ENCODE data around the gene APOL1.
"Not testable (repeated sequence)": the region's sequence is repeated elsewhere in the genome, so short reads cannot be mapped to it uniquely, and the experiment has no call there.

The APOL1 gene

DNA sequence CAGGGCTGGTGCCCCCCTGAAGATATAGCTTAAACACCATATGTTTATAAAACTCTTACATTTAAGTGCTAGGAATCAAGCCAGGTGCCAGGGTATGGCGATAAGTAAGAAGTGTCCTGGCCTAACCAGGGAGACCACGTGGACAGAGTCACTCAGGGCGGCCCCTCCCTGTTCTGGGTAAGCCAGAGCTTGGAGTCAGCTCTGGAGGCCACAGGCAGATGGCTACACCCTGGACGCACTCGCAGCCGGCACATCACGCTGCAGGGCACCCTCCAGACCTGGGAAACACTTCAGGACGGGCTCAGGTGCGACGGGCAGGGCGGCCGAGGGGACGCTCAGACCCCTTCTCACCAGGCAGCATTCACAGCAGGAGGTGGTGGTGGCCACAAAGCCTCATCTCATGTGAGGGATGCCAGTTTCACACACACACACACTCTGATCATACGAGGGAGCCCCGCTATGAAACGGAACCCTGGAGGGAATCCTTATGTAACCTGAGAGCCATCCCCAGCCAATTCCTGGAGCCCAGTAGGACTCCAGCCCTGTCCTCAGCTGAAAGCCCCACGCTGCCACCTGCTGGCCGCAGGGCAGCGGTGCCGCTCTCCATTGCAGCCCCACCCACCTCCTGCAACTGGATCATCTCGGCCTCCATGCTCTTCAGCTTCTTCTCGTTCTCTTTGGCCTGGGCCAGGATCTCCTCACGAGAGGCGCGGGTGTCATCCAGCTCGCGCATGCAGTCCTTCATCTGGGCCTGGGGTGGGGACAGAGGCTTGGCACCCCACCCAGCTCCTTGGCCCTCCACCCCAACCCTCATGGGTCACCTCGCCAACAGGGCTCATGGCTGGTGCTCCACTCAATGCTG, 33.4 kb downstream of the APOL1 start:
- peaks cover 40% of the 10 kb centered on the region for H3K4me1 ChIP-seq (ENCODE audit: low read depth, poor library complexity, severe bottlenecking)
- H4K20me1 ChIP-seq (ENCODE audit: insufficient read depth), result no peaks in the 10 kb centered on the region
- H3K4me3 ChIP-seq (IDR thresholded peaks at IDR 0.05; ENCODE audit: insufficient read depth, low read depth, low read length), result no peak overlapping the region
- peak; percentile 86 for TF ChIP-seq CTCF (conservative IDR thresholded peaks at IDR 0.05; ENCODE audit: low read depth, low read length)
- no peak overlapping the region for H3K27ac ChIP-seq
- no peaks in the 10 kb centered on the region for H3K27me3 ChIP-seq (ENCODE audit: insufficient read depth, low read depth)
- no peaks in the 10 kb centered on the region; the same call in 1 of the 2 replicates for H3K36me3 ChIP-seq (ENCODE audit: insufficient read depth)
- H3K4me2 ChIP-seq, result peak overlapping the region; percentile 26; the same call in 1 of the 2 replicates
- H3K9ac ChIP-seq, result no peak overlapping the region
- no peaks in the 10 kb centered on the region for H3K79me2 ChIP-seq (ENCODE audit: insufficient read depth, low read depth)
- no peak overlapping the region for H2AFZ ChIP-seq (ENCODE audit: low read depth)

GRCh38 chr22:36287881-36288515, 35.1 kb downstream of the APOL1 start:
- no peaks in the 10 kb centered on the region; the same call in 1 of the 2 replicates for H3K36me3 ChIP-seq (ENCODE audit: insufficient read depth)
- H3K27ac ChIP-seq, result no peak overlapping the region; the same call in 1 of the 2 replicates
- peaks cover 40% of the 10 kb centered on the region for H3K4me1 ChIP-seq (ENCODE audit: low read depth, poor library complexity, severe bottlenecking)
- H3K4me3 ChIP-seq (IDR thresholded peaks at IDR 0.05; ENCODE audit: insufficient read depth, low read depth, low read length), result no peak overlapping the region
- TF ChIP-seq CTCF (conservative IDR thresholded peaks at IDR 0.05; ENCODE audit: low read depth, low read length), result no peak
- no peaks in the 10 kb centered on the region for H4K20me1 ChIP-seq (ENCODE audit: insufficient read depth)
- H3K79me2 ChIP-seq (ENCODE audit: insufficient read depth, low read depth), result no peaks in the 10 kb centered on the region
- no peak overlapping the region for H3K9ac ChIP-seq
- peak overlapping the region; percentile 6; the same call in 1 of the 2 replicates for H3K4me2 ChIP-seq
- no peak overlapping the region for H2AFZ ChIP-seq (ENCODE audit: low read depth)
- no peaks in the 10 kb centered on the region for H3K27me3 ChIP-seq (ENCODE audit: insufficient read depth, low read depth)

- no peak overlapping the region for H3K4me3 ChIP-seq (IDR thresholded peaks at IDR 0.05; ENCODE audit: insufficient read depth, low read depth, low read length)
- H3K79me2 ChIP-seq (ENCODE audit: insufficient read depth, low read depth), result no peaks in the 10 kb centered on the region
- H3K36me3 ChIP-seq (ENCODE audit: insufficient read depth), result no peaks in the 10 kb centered on the region; the same call in 1 of the 2 replicates
- no peak overlapping the region for H3K27ac ChIP-seq
- H3K9ac ChIP-seq, result no peak overlapping the region
- no peak for TF ChIP-seq CTCF (conservative IDR thresholded peaks at IDR 0.05; ENCODE audit: low read depth, low read length)
- no peaks in the 10 kb centered on the region for H4K20me1 ChIP-seq (ENCODE audit: insufficient read depth)
- no peak overlapping the region; the same call in 1 of the 2 replicates for H3K4me2 ChIP-seq
- no peak overlapping the region for H2AFZ ChIP-seq (ENCODE audit: low read depth)
- H3K4me1 ChIP-seq (ENCODE audit: low read depth, poor library complexity, severe bottlenecking), result peaks cover 40% of the 10 kb centered on the region
- H3K27me3 ChIP-seq (ENCODE audit: insufficient read depth, low read depth), result no peaks in the 10 kb centered on the region
Measured at GRCh38 chr22:36288571-36289405, 35.9 kb downstream of the APOL1 start.

DNA sequence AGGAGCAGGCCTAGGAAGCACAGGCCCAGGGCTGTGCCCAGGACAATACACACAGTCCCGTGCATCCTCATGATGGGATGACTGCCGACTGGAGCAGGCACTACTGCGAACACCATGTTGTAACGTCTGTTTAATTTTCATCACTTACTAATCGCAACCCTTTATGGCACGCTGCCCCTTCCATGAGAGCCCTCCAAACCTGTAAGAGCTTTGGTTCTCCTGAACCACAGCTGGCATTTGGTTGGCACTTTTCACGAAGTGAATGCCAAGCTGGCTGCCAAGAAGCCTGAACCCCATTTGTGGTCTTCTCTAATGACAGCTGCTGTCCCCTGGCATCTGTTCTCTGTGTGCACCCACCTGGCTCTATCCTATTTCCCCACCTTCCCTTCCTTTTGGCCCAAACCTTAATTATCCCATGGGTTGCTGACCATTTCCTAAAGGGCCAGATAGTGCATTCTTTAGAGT, 36.5 kb downstream of the APOL1 start:
- no peaks in the 10 kb centered on the region for H4K20me1 ChIP-seq (ENCODE audit: insufficient read depth)

GRCh38 chr22:36289948-36290371, 37.0 kb downstream of the APOL1 start:
- not testable (repeated sequence) for H3K27ac ChIP-seq; H3K27me3 ChIP-seq (ENCODE audit: insufficient read depth, low read depth); H3K36me3 ChIP-seq (ENCODE audit: insufficient read depth); H3K9ac ChIP-seq; H4K20me1 ChIP-seq (ENCODE audit: insufficient read depth); H3K79me2 ChIP-seq (ENCODE audit: insufficient read depth, low read depth); H3K4me2 ChIP-seq; H2AFZ ChIP-seq (ENCODE audit: low read depth); H3K4me3 ChIP-seq (IDR thresholded peaks at IDR 0.05; ENCODE audit: insufficient read depth, low read depth, low read length)
- peaks cover 40% of the 10 kb centered on the region for H3K4me1 ChIP-seq (ENCODE audit: low read depth, poor library complexity, severe bottlenecking)

More for the DNA sequence above, 36.5 kb downstream of the APOL1 start:
- Histone ChIP-seq H3K4me3 (IDR thresholded peaks at IDR 0.05; ENCODE audit: insufficient read depth, low read depth, low read length) (no peak overlapping the region), H3K79me2 (ENCODE audit: insufficient read depth, low read depth) (no peaks in the 10 kb centered on the region), H3K27ac (no peak overlapping the region), H3K9ac (no peak overlapping the region), H3K4me2 (no peak overlapping the region), H3K4me1 (ENCODE audit: low read depth, poor library complexity, severe bottlenecking) (peaks cover 40% of the 10 kb centered on the region), H3K36me3 (ENCODE audit: insufficient read depth) (no peaks in the 10 kb centered on the region; the same call in 1 of the 2 replicates), H3K27me3 (ENCODE audit: insufficient read depth, low read depth) (no peaks in the 10 kb centered on the region), H2AFZ (ENCODE audit: low read depth) (no peak overlapping the region)
- TF ChIP-seq CTCF (conservative IDR thresholded peaks at IDR 0.05; ENCODE audit: low read depth, low read length), result no peak

GRCh38 chr22:36290391-36291075, 37.6 kb downstream of the APOL1 start:
- not testable (repeated sequence) for H3K79me2 ChIP-seq (ENCODE audit: insufficient read depth, low read depth); H3K4me3 ChIP-seq (IDR thresholded peaks at IDR 0.05; ENCODE audit: insufficient read depth, low read depth, low read length); H4K20me1 ChIP-seq (ENCODE audit: insufficient read depth); H3K4me2 ChIP-seq; H3K27me3 ChIP-seq (ENCODE audit: insufficient read depth, low read depth); H3K36me3 ChIP-seq (ENCODE audit: insufficient read depth); H3K9ac ChIP-seq; H3K27ac ChIP-seq; H2AFZ ChIP-seq (ENCODE audit: low read depth)
- H3K4me1 ChIP-seq (ENCODE audit: low read depth, poor library complexity, severe bottlenecking), result peaks cover 40% of the 10 kb centered on the region

Data from KMS-11 (cell line).